Chondrocyte (in vitro differentiated cells): Measurements from ENCODE around the gene MTA3. TPM values are rescaled to one million over a fixed set of nuclear protein-coding genes. Genes with fewer than 3 reads are reported as not detected.

Source experiments
- DNase-seq: peaks from one replicate; pipeline ENCODE4 v3.0.0; 2021; ENCODE audit warnings: mixed read lengths, low spot score
- H3K27ac Mint-ChIP-seq: one replicate; pipeline ENCODE4 v1.8.0; 2021; ENCODE audit warnings: mild to moderate bottlenecking, moderate library complexity, mixed read lengths; ENCODE audit not compliant: unreplicated experiment
- H3K27me3 Mint-ChIP-seq: 2 replicates; pipeline ENCODE4 v1.8.0; 2021; ENCODE audit warnings: low read depth, mixed read lengths
- H3K36me3 Mint-ChIP-seq: 2 replicates; pipeline ENCODE4 v1.8.0; 2021; ENCODE audit warnings: low read depth, mixed read lengths
- H3K4me1 Mint-ChIP-seq: 2 replicates; pipeline ENCODE4 v1.8.0; 2021; ENCODE audit warnings: low read depth, mild to moderate bottlenecking, mixed read lengths
- H3K4me3 Mint-ChIP-seq: one replicate; pipeline ENCODE4 v1.8.0; 2021; ENCODE audit warnings: mild to moderate bottlenecking, moderate library complexity, mixed read lengths; ENCODE audit not compliant: unreplicated experiment
- H3K9me3 Mint-ChIP-seq: 2 replicates; pipeline ENCODE4 v1.8.0; 2021; ENCODE audit warnings: low read depth, mixed read lengths
- CTCF ChIP-seq: fragments of 200-600 bp; sonication (generic); IDR thresholded peaks from 2 replicates; pipeline ENCODE4 v1.5.0; 2021; ENCODE audit warnings: antibody characterized with exemption, mild to moderate bottlenecking, moderate library complexity
- total RNA-seq: library from RNA; stranded (reverse); gene quantifications from 3 replicates; pipeline ENCODE4 v1.2.1, GENCODE V29; 2021

The MTA3 gene
- total RNA-seq, 1 donor from 2014 or later, result 39.3 TPM

- Mint-ChIP-seq H3K27ac (peak overlapping the region; percentile 15), H3K9me3 (no peaks in the 10 kb centered on the region), H3K4me1 (no peaks in the 10 kb centered on the region), H3K36me3 (peaks cover 4% of the 10 kb centered on the region), H3K4me3 (no peak overlapping the region), H3K27me3 (no peaks in the 10 kb centered on the region)
- no peak for DNase-seq
- no peak for TF ChIP-seq CTCF
Observed at GRCh38 chr2:42767080-42767898, 198.9 kb downstream of the MTA3 start.

GRCh38 chr2:42767899-42768705, 199.7 kb downstream of the MTA3 start:
- no peak for TF ChIP-seq CTCF
- Mint-ChIP-seq H3K27ac (peak overlapping the region; percentile 15), H3K36me3 (peaks cover under 1% of the 10 kb centered on the region), H3K27me3 (no peaks in the 10 kb centered on the region), H3K4me3 (no peak overlapping the region), H3K4me1 (no peaks in the 10 kb centered on the region), H3K9me3 (no peaks in the 10 kb centered on the region)
- no peak for DNase-seq

- TF ChIP-seq CTCF, result no peak
- Mint-ChIP-seq H3K27me3 (no peaks in the 10 kb centered on the region), H3K4me1 (no peaks in the 10 kb centered on the region)
Observed at GRCh38 chr2:42768706-42769256, 200.3 kb downstream of the MTA3 start.

GRCh38 chr2:42769583-42770287, 201.3 kb downstream of the MTA3 start:
- no peaks in the 10 kb centered on the region for H3K27me3 Mint-ChIP-seq
- no peak overlapping the region for H3K27ac Mint-ChIP-seq
- no peak overlapping the region for H3K4me3 Mint-ChIP-seq
- H3K4me1 Mint-ChIP-seq, result no peaks in the 10 kb centered on the region
- H3K9me3 Mint-ChIP-seq, result no peaks in the 10 kb centered on the region
- no peak for DNase-seq
- no peak for TF ChIP-seq CTCF
- peaks cover 2% of the 10 kb centered on the region for H3K36me3 Mint-ChIP-seq

More at GRCh38 chr2:42768706-42769256, 200.3 kb downstream of the MTA3 start:
- Mint-ChIP-seq H3K9me3 (no peaks in the 10 kb centered on the region), H3K27ac (no peak overlapping the region), H3K36me3 (no peaks in the 10 kb centered on the region), H3K4me3 (no peak overlapping the region)
- no peak for DNase-seq
